ENCODE data around the gene DIPK1B. TPM values are rescaled to one million over a fixed set of nuclear protein-coding genes. Genes with fewer than 3 reads are reported as not detected.

The DIPK1B gene
- polyA plus RNA-seq, 2 donors, result 1.6 to 2.5 TPM

DNA sequence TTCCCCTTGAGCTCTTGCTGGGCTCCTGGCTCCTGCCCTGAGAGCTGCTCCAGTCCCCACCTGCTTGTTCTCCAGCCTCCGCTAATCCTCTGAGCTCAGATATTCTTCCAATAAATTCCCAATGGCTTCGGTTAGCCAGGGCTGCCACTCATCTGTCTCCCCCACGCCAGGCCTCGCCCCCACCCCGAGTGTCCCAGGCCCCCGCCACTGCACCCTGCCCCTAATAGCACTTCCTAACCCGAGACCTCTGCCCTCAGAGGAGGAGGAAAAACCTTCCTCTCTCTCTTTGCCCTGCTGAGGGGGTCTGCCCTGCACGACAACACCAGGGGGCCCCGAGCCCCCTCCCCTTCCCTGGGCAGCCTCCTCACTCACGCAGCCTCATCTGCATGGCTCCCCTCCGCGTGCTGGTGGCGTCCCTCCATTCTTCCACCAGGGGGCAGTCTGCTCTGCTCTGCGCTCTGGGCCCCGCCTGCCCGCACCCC, 57.4 kb downstream of the DIPK1B start:
- Histone ChIP-seq H3K4me3 (ENCODE audit: low read depth in 1 of 2, low read length in 2 of 2) (no peak overlapping the region), H3K4me1 (ENCODE audit: control insufficient read depth in 2 of 2, insufficient read depth in 2 of 2, low read length in 1 of 2) (peaks cover 0 to 2% of the 10 kb centered on the region in 2 donors), H3K9me3 (ENCODE audit: control insufficient read depth in 2 of 2, insufficient read depth in 1 of 2, low read depth in 1 of 2, low read length in 1 of 2) (peaks cover 3 to 8% of the 10 kb centered on the region in 2 donors), H3K27ac (ENCODE audit: low read depth in 2 of 2, low read length in 1 of 2) (no peak overlapping the region), H3K36me3 (ENCODE audit: control insufficient read depth in 2 of 2, insufficient read depth in 2 of 2, low read length in 1 of 2) (no peaks in the 10 kb centered on the region), H3K27me3 (ENCODE audit: control insufficient read depth in 1 of 2, insufficient read depth in 2 of 2, low read length in 2 of 2) (peaks cover 0 to 4% of the 10 kb centered on the region in 2 donors)
- WGBS, 2 donors, result 12 to 13% methylated on average over 13 to 16 of the region's 16 CpGs

- 65 to 67% methylated on average over 3 of the region's 3 CpGs for WGBS, 2 donors
- Histone ChIP-seq H3K9me3 (ENCODE audit: control insufficient read depth in 2 of 2, insufficient read depth in 1 of 2, low read depth in 1 of 2, low read length in 1 of 2) (peaks cover 3 to 8% of the 10 kb centered on the region in 2 donors), H3K27me3 (ENCODE audit: control insufficient read depth in 1 of 2, insufficient read depth in 2 of 2, low read length in 2 of 2) (peaks cover 0 to 4% of the 10 kb centered on the region in 2 donors), H3K36me3 (ENCODE audit: control insufficient read depth in 2 of 2, insufficient read depth in 2 of 2, low read length in 1 of 2) (no peaks in the 10 kb centered on the region), H3K27ac (ENCODE audit: low read depth in 2 of 2, low read length in 1 of 2) (no peak overlapping the region), H3K4me1 (ENCODE audit: control insufficient read depth in 2 of 2, insufficient read depth in 2 of 2, low read length in 1 of 2) (peaks cover 0 to 2% of the 10 kb centered on the region in 2 donors), H3K4me3 (ENCODE audit: low read depth in 1 of 2, low read length in 2 of 2) (no peak overlapping the region)
Measured at GRCh38 chr9:136771907-136772415, 59.6 kb downstream of the DIPK1B start.

- no peaks in the 10 kb centered on the region for H3K36me3 ChIP-seq (ENCODE audit: control insufficient read depth in 2 of 2, insufficient read depth in 2 of 2, low read length in 1 of 2)
- H3K27ac ChIP-seq (ENCODE audit: low read depth in 2 of 2, low read length in 1 of 2), result no peak overlapping the region
- WGBS, 2 donors, result 74 to 79% methylated on average over 7 of the region's 7 CpGs
- H3K4me1 ChIP-seq (ENCODE audit: control insufficient read depth in 2 of 2, insufficient read depth in 2 of 2, low read length in 1 of 2), result peaks cover 0 to 2% of the 10 kb centered on the region in 2 donors
- no peak overlapping the region for H3K4me3 ChIP-seq (ENCODE audit: low read depth in 1 of 2, low read length in 2 of 2)
- H3K9me3 ChIP-seq (ENCODE audit: control insufficient read depth in 2 of 2, insufficient read depth in 1 of 2, low read depth in 1 of 2, low read length in 1 of 2), result peaks cover 3 to 8% of the 10 kb centered on the region in 2 donors
- H3K27me3 ChIP-seq (ENCODE audit: control insufficient read depth in 1 of 2, insufficient read depth in 2 of 2, low read length in 2 of 2), result no peaks in the 10 kb centered on the region
Measured at GRCh38 chr9:136773386-136774044, 61.1 kb downstream of the DIPK1B start.

Other genes with a start within 250 kb of the DIPK1B start
- gene SEC16A, start 229.5 kb upstream of the DIPK1B start, polyA plus RNA-seq, result 10 to 100 TPM; 24.3 to 32.9 TPM
- 10 to 100 TPM in 1 of 2 donors, 1 to 10 TPM in 1; 9.6 to 19.8 TPM for gene NOTCH1, start 166.5 kb upstream of the DIPK1B start, polyA plus RNA-seq
- gene EGFL7, start 49.7 kb upstream of the DIPK1B start, polyA plus RNA-seq, result 10 to 100 TPM; 34.5 to 43.2 TPM
- 100 to 1,000 TPM in 1 of 2 donors, 10 to 100 TPM in 1; 90.7 to 100 TPM for gene AGPAT2, start 25.1 kb upstream of the DIPK1B start, polyA plus RNA-seq
- gene LCN10, start 30.4 kb downstream of the DIPK1B start, polyA plus RNA-seq, result 10 to 100 TPM in 1 of 2 donors, 1 to 10 TPM in 1; 5.3 to 14.9 TPM
- gene LCN6, start 36.0 kb downstream of the DIPK1B start, polyA plus RNA-seq, result 10 to 100 TPM in 1 of 2 donors, 1 to 10 TPM in 1; 9.0 to 14.4 TPM
- gene LCN8, start 45.7 kb downstream of the DIPK1B start, polyA plus RNA-seq, result not detected
- not detected for gene LCN15, start 51.9 kb downstream of the DIPK1B start, polyA plus RNA-seq
- gene TMEM141, start 78.8 kb downstream of the DIPK1B start, polyA plus RNA-seq, result 100 to 1,000 TPM in 1 of 2 donors, 10 to 100 TPM in 1; 85.2 to 155 TPM
- 1 to 10 TPM in 1 of 2 donors, under 1 TPM in 1; 0.32 to 1.1 TPM for gene CCDC183, start 83.8 kb downstream of the DIPK1B start, polyA plus RNA-seq
- gene RABL6, start 95.4 kb downstream of the DIPK1B start, polyA plus RNA-seq, result 10 to 100 TPM; 46.5 to 61.7 TPM
- gene AJM1, start 129.9 kb downstream of the DIPK1B start, polyA plus RNA-seq, result 1 to 10 TPM; 1.9 to 3.7 TPM
- gene PHPT1, start 136.8 kb downstream of the DIPK1B start, polyA plus RNA-seq, result 100 to 1,000 TPM in 1 of 2 donors, 10 to 100 TPM in 1; 83.1 to 101 TPM
- 10 to 100 TPM in 1 of 2 donors, 1 to 10 TPM in 1; 3.9 to 11.5 TPM for gene MAMDC4, start 139.8 kb downstream of the DIPK1B start, polyA plus RNA-seq
- 100 to 1,000 TPM; 445 to 637 TPM for gene EDF1, start 153.7 kb downstream of the DIPK1B start, polyA plus RNA-seq
- gene TRAF2, start 173.9 kb downstream of the DIPK1B start, polyA plus RNA-seq, result 10 to 100 TPM; 11.0 to 16.6 TPM
- gene FBXW5, start 232.2 kb downstream of the DIPK1B start, polyA plus RNA-seq, result 10 to 100 TPM; 91.4 to 97.3 TPM
- 1 to 10 TPM; 1.2 to 1.8 TPM for gene C8G, start 232.7 kb downstream of the DIPK1B start, polyA plus RNA-seq
- gene LCN12, start 239.7 kb downstream of the DIPK1B start, polyA plus RNA-seq, result under 1 TPM; 0.24 to 0.77 TPM